Activated CD8-positive, alpha-beta memory T cell treated with anti-CD3 and anti-CD28 coated beads, Interleukin-2, amount 50 U/mL, for 1 hour (primary cell): ENCODE measurements around the gene INPP1.
"Not testable (repeated sequence)": the region's sequence is repeated elsewhere in the genome, so short reads cannot be mapped to it uniquely, and the experiment has no call there.

Experiments used
- DNase-seq: peaks from one replicate; pipeline ENCODE4 v3.0.0-alpha.2; 2020; ENCODE audit errors: extremely low read depth

The INPP1 gene

GRCh38 chr2:190333928-190334327, 9.5 kb upstream of the INPP1 start:
- DNase-seq, result no peak

GRCh38 chr2:190334479-190335224, 8.7 kb upstream of the INPP1 start:
- no peak for DNase-seq

GRCh38 chr2:190335225-190335559, 8.2 kb upstream of the INPP1 start:
- DNase-seq, result no peak

- not testable (repeated sequence) for DNase-seq
Observed at GRCh38 chr2:190335584-190335983, 7.8 kb upstream of the INPP1 start.

- DNase-seq, result no peak
Observed at GRCh38 chr2:190336420-190336819, 7.0 kb upstream of the INPP1 start.

GRCh38 chr2:190338453-190338852, 4.9 kb upstream of the INPP1 start:
- no peak for DNase-seq

- no peak for DNase-seq
Observed at GRCh38 chr2:190339394-190339793, 4.0 kb upstream of the INPP1 start.

GRCh38 chr2:190340369-190340768, 3.0 kb upstream of the INPP1 start:
- DNase-seq, result no peak

GRCh38 chr2:190342611-190343010, 778 bp upstream of the INPP1 start:
- DNase-seq, result no peak

- DNase-seq, result no peak
Observed at GRCh38 chr2:190343089-190343535, 277 bp upstream of the INPP1 start.

GRCh38 chr2:190344276-190344827, 963 bp downstream of the INPP1 start:
- DNase-seq, result no peak

- DNase-seq, result no peak
Observed at GRCh38 chr2:190350371-190350770, 7.0 kb downstream of the INPP1 start.

- DNase-seq, result no peak
Observed at GRCh38 chr2:190351955-190352354, 8.6 kb downstream of the INPP1 start.

GRCh38 chr2:190352668-190353536, 9.5 kb downstream of the INPP1 start:
- no peak for DNase-seq

GRCh38 chr2:190353537-190353899, 10.1 kb downstream of the INPP1 start:
- no peak for DNase-seq

- no peak for DNase-seq
Observed at GRCh38 chr2:190354003-190354690, 10.8 kb downstream of the INPP1 start.

GRCh38 chr2:190355968-190356644, 12.7 kb downstream of the INPP1 start:
- DNase-seq, result no peak

- DNase-seq, result no peak
Observed at GRCh38 chr2:190357600-190357999, 14.2 kb downstream of the INPP1 start.

- DNase-seq, result not testable (repeated sequence)
Observed at GRCh38 chr2:190358655-190359448, 15.5 kb downstream of the INPP1 start.

- DNase-seq, result no peak
Observed at GRCh38 chr2:190360561-190360960, 17.2 kb downstream of the INPP1 start.

- no peak for DNase-seq
Observed at GRCh38 chr2:190360965-190361364, 17.6 kb downstream of the INPP1 start.
